ACHN (cell line): ENCODE measurements around the gene COPZ1.
"Not testable (repeated sequence)": the region's sequence is repeated elsewhere in the genome, so short reads cannot be mapped to it uniquely, and the experiment has no call there.

Experiments
- DNase-seq: peaks from one replicate; pipeline ENCODE4 v3.0.0-alpha.2; 2015
- in situ Hi-C: cut with HindIII; loops from 2 replicates; pipeline ENCODE4 v1.10.0; 2017; ENCODE audit warnings: low sequenced_read_pairs, low pct_ligation_motif_present, low pct_unique_long_range_greater_than_20kb

COPZ1 gene, protein sequence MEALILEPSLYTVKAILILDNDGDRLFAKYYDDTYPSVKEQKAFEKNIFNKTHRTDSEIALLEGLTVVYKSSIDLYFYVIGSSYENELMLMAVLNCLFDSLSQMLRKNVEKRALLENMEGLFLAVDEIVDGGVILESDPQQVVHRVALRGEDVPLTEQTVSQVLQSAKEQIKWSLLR

DNA sequence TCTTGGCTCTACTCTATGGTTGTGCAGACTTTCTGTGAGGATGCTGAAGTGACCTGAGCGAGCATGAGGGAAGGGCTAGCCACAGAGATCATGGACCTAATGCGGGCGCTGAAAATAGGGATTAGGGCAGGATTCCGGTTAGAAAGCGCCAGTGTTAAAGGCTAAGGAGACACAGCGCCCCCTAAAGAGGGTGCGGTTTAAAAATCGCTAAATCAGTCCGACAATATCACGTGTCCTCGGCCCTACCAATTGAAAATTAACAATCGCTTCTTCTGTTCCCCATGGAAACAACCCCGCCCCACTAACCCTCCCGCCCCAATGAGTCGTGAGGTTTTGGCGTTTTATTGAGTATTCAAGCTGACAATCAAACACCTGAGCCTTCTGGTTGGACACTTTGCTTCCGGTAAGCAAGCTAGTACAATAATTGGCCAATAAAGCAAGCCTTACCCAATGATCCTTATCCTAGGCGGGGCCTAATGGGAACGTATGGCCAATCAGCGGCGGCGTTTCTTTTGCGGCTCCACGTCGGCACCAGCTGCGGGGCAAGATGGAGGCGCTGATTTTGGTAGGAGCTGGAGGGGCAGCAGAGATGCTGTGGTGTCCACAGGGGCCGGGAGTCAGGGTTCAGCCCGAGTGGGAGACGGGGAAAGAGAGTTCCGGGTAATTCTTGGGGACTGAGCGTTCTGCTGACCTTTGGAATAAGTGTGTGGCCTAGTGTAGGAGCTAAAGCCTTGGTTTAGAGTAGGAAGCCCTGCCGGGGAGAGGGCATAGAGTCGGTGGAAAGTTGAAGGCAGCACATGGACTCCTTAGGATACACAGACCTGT, at the start of gene COPZ1:
Gene COPZ1, plus strand, starts transcription at position 515 of the 825 bp plus-strand sequence. Its CDS starts 33 bp downstream, at position 548.
- peak; percentile 100 for DNase-seq
- in situ Hi-C loops, result no loop called here

DNA sequence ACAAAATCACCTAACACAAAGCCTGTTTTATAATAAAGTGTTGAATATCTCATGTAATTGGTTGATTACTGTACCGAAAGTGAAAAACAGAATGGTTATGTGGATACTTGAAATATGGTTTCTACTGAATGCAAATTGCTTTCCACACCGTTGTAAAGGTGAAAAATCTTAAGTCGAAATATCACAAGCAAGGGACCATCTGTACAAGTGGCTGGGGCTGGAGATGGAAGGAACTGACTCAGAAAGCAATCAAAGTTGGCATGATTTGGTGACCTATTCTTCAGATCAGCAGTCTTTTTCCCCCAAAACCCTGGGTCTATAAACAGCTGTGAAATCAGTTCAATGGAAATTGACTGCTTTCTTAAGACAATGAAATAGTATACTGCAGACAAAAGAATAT, 48.6 kb upstream of the COPZ1 start:
- DNase-seq, result no peak
- in situ Hi-C loops, result no loop called here

- in situ Hi-C loops, result no loop called here
- peak; percentile 72 for DNase-seq
Measured at GRCh38 chr12:54277823-54278276, 47.1 kb upstream of the COPZ1 start.

DNA sequence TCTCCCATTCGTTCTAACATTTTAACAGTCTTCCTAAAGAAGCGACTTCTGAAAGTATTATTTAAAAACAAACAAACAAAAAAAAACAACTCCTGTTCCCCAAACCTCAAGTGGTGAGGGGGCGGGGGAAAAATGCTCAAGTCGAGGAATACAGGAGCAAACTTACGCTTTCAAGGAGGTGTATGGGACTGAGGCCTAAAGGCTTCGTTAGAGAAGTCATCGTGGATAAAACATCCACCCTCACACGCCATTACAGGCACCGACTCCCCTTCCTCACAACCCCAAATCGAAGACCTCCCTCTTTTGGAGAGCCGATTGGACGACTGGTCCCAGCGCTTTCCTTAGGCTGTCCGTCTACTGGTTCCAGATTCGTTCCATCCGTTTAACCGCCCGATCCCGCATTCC, 45.7 kb upstream of the COPZ1 start:
- in situ Hi-C loops, result no loop called here
- DNase-seq, result no peak

DNA sequence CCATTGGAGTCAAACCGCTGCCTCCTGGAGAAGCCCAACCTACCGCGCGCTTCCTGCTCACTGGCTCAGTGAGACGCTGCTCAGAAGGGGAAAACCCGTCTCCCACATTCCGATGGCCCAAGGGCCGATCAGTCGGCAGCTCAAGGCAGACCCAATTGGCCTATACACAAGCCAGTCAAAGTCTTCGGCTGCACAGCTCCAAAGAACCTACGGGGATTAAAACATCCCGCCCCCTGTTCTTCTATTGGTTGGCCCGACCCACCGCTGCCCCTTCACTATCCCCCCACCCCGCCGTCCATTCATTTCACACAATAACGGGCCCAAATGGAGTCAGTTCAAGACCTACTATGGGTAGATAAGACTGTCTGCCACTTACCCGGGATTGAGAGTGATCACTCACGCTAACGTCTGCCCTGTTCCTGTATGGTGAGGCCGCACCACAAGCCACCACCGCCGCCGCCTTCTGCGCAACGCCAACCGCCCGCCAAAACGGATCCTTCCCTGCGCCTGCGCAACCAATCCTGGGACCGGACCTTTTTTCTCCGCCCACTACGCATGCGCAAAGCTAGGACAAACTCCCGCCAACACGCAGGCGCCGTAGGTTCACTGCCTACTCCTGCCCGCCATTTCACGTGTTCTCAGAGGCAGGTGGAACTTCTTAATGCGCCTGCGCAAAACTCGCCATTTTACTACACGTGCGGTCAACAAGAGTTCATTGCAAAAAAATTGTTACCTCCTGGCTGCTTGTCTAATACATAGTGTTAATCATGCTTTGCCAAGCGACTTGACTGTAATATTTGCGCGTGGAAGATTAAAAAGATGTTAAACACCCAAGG, 45.1 kb upstream of the COPZ1 start, which contains the start of gene CBX5:
Gene CBX5, minus strand, starts transcription at position 491 of the 836 bp plus-strand sequence. CDS start 22,472 bp downstream, outside the sequence.
- peak; percentile 100 for DNase-seq
- in situ Hi-C loops, result no loop called here

DNA sequence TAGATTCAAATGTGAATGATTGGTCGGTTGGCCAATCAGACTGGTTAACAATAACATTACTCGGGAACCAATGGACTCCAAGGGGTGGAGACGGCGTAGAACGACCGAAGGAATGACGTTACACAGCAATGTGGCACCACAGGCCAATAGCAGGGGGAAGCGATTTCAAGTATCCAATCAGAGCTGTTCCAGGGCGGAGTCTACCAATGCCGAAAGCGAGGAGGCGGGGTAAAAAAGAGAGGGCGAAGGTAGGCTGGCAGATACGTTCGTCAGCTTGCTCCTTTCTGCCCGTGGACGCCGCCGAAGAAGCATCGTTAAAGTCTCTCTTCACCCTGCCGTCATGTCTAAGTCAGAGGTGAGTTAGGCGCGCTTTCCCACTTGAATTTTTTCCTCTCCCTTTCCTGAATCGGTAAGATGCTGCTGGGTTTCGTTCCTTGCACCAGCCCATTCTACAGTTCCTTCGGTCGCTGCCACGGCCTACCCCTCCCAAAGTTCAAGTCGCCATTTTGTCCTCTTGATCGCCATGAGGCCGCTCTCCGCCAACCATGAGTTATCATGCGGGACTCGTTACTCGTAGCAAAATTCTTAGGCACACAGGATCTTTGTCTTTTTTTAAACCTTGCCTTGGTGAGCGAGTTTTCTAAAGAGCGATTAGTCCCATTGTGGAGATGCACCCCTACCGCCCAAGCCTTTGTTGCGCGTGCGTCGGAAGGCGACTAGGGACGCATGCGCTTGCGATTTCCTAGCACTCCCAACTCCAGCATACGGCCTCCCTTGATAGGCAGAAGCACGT, 44.3 kb upstream of the COPZ1 start, which contains the start of gene HNRNPA1:
Gene HNRNPA1, plus strand, starts transcription at position 259 of the 793 bp plus-strand sequence. Its CDS starts 82 bp downstream, at position 341.
- peak; percentile 100 for DNase-seq
- in situ Hi-C loops, result no loop called here

GRCh38 chr12:54281261-54281638, 43.7 kb upstream of the COPZ1 start:
- in situ Hi-C loops, DNase-seq: not testable (repeated sequence)

DNA sequence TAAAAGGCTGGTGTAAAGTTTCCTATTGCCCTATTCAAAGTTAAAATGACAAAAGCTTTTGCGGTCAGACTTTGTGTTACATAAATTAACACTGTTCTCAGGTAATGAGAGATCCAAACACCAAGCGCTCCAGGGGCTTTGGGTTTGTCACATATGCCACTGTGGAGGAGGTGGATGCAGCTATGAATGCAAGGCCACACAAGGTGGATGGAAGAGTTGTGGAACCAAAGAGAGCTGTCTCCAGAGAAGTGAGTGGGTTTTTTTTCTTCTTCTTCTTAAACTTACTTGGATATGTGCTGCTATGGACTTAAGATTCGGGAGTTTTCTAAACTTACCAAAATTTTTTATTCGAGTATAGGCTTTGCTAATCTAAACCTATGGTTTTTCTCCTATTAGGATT, 43.2 kb upstream of the COPZ1 start:
- in situ Hi-C loops, DNase-seq: not testable (repeated sequence)

DNA sequence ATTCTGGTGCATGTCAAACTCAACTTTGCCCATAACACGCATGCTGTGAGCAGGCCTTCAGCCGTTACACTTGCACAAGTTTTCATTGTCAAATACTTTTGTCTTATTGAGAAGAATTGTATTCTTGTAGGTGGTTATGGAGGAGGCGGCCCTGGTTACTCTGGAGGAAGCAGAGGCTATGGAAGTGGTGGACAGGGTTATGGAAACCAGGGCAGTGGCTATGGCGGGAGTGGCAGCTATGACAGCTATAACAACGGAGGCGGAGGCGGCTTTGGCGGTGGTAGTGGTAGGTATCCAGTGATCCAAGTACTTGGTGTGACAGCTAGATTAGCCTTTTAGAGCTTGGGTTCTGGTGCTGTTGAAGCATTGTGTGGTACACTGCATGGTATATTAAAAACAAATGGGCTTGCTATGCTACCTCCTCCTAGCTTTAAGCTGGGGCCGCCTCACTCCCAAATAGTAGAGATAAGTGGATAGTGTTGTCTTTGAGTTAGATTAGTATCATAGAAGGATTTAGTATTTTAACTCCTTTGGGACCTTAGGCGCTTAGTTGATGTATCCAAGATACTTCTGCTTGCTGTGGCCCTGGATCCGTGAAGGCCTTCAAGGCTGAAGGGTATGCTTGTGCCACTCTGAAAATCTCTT, 41.9 kb upstream of the COPZ1 start:
- DNase-seq, result no peak
- in situ Hi-C loops, result no loop called here

- DNase-seq, in situ Hi-C loops: not testable (repeated sequence)
Measured at GRCh38 chr12:54284070-54284780, 40.7 kb upstream of the COPZ1 start.

- in situ Hi-C loops, result no loop called here
- DNase-seq, result no peak
Measured at GRCh38 chr12:54285150-54286041, 39.5 kb upstream of the COPZ1 start.

DNA sequence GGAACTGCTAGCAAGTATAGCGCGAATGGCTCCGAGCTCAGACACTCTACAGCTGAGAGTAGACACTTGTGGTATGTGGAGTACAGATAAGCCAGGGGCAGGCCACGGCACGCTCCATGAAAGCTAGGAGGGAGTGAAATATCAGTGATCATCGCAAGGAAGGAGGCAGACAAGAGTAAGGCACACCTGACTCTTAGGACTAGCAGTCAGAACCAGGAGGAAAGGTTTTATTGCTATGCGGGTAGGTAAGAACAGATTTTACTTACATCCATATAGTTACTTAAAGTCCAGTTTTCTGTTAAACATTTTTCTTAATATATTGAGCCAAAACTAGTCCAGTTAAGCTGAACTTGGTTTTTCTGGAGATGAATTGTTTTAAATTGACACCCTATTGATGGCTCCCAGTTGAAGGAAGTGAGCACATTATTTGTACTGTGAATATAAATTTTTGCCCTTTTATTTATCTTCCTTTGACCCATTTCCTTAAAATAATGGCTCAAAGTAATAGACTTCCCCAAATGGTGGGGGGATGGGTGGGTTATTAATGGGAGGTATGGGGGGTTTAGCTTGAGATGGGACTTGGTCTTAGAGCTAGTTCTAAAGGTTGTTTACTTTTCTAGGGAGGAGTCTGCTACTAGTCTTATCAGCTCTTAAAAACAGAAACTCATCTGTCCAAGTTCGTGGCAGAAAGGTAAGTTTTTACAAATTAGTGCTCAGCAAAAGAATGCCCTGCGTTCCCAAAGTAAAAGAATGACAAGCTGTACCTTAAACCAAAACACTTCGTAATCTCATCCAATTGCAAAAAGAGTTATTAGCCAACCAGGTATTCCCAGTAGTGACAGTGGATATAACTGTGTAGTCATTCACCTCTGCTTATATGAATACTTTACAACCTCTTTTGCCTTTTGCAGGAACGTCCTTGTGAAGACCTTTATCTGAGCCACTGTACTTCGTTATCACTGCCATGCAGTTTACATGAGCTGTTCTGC, 38.6 kb upstream of the COPZ1 start:
- no peak for DNase-seq
- in situ Hi-C loops, result no loop called here

DNA sequence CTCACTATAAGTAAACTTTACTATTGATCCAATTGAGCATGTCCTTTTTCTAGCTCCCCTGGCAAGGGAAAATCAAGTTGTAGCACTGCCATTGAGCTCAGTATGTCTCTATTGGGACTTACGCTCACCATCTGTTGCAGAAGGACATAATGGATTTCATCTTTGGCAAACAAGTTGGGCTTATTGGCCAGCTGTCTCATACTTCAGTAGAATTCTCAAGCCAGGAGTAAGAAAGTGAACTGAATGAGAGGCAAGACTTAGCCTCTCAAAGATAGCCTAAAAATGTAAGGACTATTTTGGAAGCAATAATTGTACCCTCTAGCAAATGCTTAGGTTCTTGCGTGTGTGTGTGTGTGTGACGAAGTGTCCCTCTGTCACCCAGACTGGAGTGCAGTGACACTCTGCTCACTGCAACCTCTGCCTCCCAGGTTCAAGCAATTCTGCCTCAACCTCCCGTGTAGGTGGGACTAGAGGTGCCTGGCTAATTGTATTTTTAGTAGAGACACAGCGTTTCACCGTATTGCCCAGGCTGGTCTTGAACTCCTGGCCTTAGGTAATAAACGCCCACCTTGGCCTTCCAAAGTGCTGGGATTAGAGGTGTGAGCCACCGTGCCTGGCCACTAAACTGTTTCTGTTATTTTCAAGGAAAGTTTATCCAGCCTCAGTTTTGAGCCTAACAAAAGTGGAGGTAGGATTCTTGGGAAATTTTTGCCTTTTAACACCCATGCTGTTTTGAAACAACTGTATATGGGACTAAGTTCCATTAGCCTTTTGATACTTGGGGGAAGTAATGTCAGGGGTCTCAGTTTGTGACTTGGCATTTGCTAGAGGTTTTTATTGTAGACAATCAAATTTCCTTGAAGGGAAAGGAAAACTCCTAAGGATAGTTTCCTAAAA, 37.4 kb upstream of the COPZ1 start:
- in situ Hi-C loops, result no loop called here
- DNase-seq, result no peak
